Measurements from ENCODE around the gene ASTN2.

Gene ASTN2

GRCh38 chr9:116939614-116940013 lies 475.2 kb downstream of the ASTN2 start:
- TF ChIP-seq POLR2AphosphoS5 (IDR thresholded peaks at IDR 0.05; ENCODE audit: low read depth, low read length) (no peak), REST (IDR thresholded peaks at IDR 0.05; ENCODE audit: insufficient read depth in 1 of 2, low read depth in 2 of 2, low read length in 2 of 2) (no peak), FOXP2 (optimal IDR thresholded peaks at IDR 0.05; ENCODE audit: borderline replicate concordance, extremely low read depth, extremely low read length, insufficient read depth) (no peak), TAF1 (IDR thresholded peaks at IDR 0.05; ENCODE audit: borderline replicate concordance, insufficient read depth, low read length) (no peak), SIN3A (IDR thresholded peaks at IDR 0.05; ENCODE audit: borderline replicate concordance, insufficient read depth, low read length) (no peak)

GRCh38 chr9:116939161-116939560 lies 475.7 kb downstream of the ASTN2 start:
- TF ChIP-seq TAF1 (IDR thresholded peaks at IDR 0.05; ENCODE audit: borderline replicate concordance, insufficient read depth, low read length) (no peak), POLR2AphosphoS5 (IDR thresholded peaks at IDR 0.05; ENCODE audit: low read depth, low read length) (no peak), SIN3A (IDR thresholded peaks at IDR 0.05; ENCODE audit: borderline replicate concordance, insufficient read depth, low read length) (no peak), REST (IDR thresholded peaks at IDR 0.05; ENCODE audit: insufficient read depth in 1 of 2, low read depth in 2 of 2, low read length in 2 of 2) (no peak), FOXP2 (optimal IDR thresholded peaks at IDR 0.05; ENCODE audit: borderline replicate concordance, extremely low read depth, extremely low read length, insufficient read depth) (no peak)

- no peak for TF ChIP-seq REST (IDR thresholded peaks at IDR 0.05; ENCODE audit: insufficient read depth in 1 of 2, low read depth in 2 of 2, low read length in 2 of 2)
- TF ChIP-seq TAF1 (IDR thresholded peaks at IDR 0.05; ENCODE audit: borderline replicate concordance, insufficient read depth, low read length) = no peak
- no peak for TF ChIP-seq SIN3A (IDR thresholded peaks at IDR 0.05; ENCODE audit: borderline replicate concordance, insufficient read depth, low read length)
- no peak for TF ChIP-seq POLR2AphosphoS5 (IDR thresholded peaks at IDR 0.05; ENCODE audit: low read depth, low read length)
- no peak for TF ChIP-seq FOXP2 (optimal IDR thresholded peaks at IDR 0.05; ENCODE audit: borderline replicate concordance, extremely low read depth, extremely low read length, insufficient read depth)
Observed at GRCh38 chr9:116937361-116937760, 477.5 kb downstream of the ASTN2 start.

GRCh38 chr9:116935149-116935897 lies 479.5 kb downstream of the ASTN2 start:
- TF ChIP-seq REST (IDR thresholded peaks at IDR 0.05; ENCODE audit: insufficient read depth in 1 of 2, low read depth in 2 of 2, low read length in 2 of 2) = no peak
- TF ChIP-seq SIN3A (IDR thresholded peaks at IDR 0.05; ENCODE audit: borderline replicate concordance, insufficient read depth, low read length) = no peak
- no peak for TF ChIP-seq POLR2AphosphoS5 (IDR thresholded peaks at IDR 0.05; ENCODE audit: low read depth, low read length)

All from PFSK-1 (cell line).